Measurements from ENCODE around the gene ZFP57. TPM values are rescaled to one million over a fixed set of nuclear protein-coding genes. Genes with fewer than 3 reads are reported as not detected.

ZFP57 gene
- polyA plus RNA-seq, 1 donor from 2014 or later = not detected

GRCh38 chr6:29726571-29727194, 45.7 kb upstream of the ZFP57 start:
- Histone ChIP-seq H3K9ac (ENCODE audit: low read length) (no peak overlapping the region), H3K27ac (ENCODE audit: low read length) (no peak overlapping the region), H3K4me3 (ENCODE audit: low read length) (no peak overlapping the region), H3K4me2 (ENCODE audit: low read length) (no peak overlapping the region), H4K20me1 (ENCODE audit: insufficient read depth) (no peaks in the 10 kb centered on the region), H2AFZ (ENCODE audit: low read depth, low read length) (no peak overlapping the region), H3K79me2 (replicated peaks; ENCODE audit: insufficient read depth, low read length) (no peaks in the 10 kb centered on the region), H3K36me3 (ENCODE audit: insufficient read depth, low read length) (no peaks in the 10 kb centered on the region), H3K27me3 (ENCODE audit: insufficient read depth, low read depth, low read length) (peaks cover 32% of the 10 kb centered on the region), H3K9me2 (ENCODE audit: insufficient read depth, low read length) (no peaks in the 10 kb centered on the region), H3F3A (ENCODE audit: insufficient read depth, low read length, poor library complexity, severe bottlenecking) (no peaks in the 10 kb centered on the region), H3K9me3 (ENCODE audit: low read length) (no peaks in the 10 kb centered on the region)
- no peak for TF ChIP-seq CTCF (IDR thresholded peaks at IDR 0.05; ENCODE audit: poor library complexity, severe bottlenecking)
- TF ChIP-seq RAD21 (conservative IDR thresholded peaks at IDR 0.05) = no peak
- no peak for TF ChIP-seq EP300 (conservative IDR thresholded peaks at IDR 0.05; ENCODE audit: poor library complexity, severe bottlenecking)
- no peak for TF ChIP-seq POLR2AphosphoS5 (IDR thresholded peaks at IDR 0.05)
- no peak for TF ChIP-seq EZH2 (IDR thresholded peaks at IDR 0.05; ENCODE audit: borderline replicate concordance, insufficient read depth, low read length, poor library complexity, severe bottlenecking)

- H3K4me2 ChIP-seq (ENCODE audit: low read length) = no peak overlapping the region
- H3F3A ChIP-seq (ENCODE audit: insufficient read depth, low read length, poor library complexity, severe bottlenecking) = no peaks in the 10 kb centered on the region
- no peak overlapping the region for H3K4me3 ChIP-seq (ENCODE audit: low read length)
- H4K20me1 ChIP-seq (ENCODE audit: insufficient read depth) = no peaks in the 10 kb centered on the region
- no peaks in the 10 kb centered on the region for H3K79me2 ChIP-seq (replicated peaks; ENCODE audit: insufficient read depth, low read length)
- H3K9ac ChIP-seq (ENCODE audit: low read length) = no peak overlapping the region
- H2AFZ ChIP-seq (ENCODE audit: low read depth, low read length) = no peak overlapping the region
- H3K9me3 ChIP-seq (ENCODE audit: low read length) = no peaks in the 10 kb centered on the region
- H3K9me2 ChIP-seq (ENCODE audit: insufficient read depth, low read length) = no peaks in the 10 kb centered on the region
- TF ChIP-seq MXI1 (conservative IDR thresholded peaks at IDR 0.05; ENCODE audit: poor library complexity, severe bottlenecking) (no peak), EZH2 (IDR thresholded peaks at IDR 0.05; ENCODE audit: borderline replicate concordance, insufficient read depth, low read length, poor library complexity, severe bottlenecking) (no peak)
- H3K36me3 ChIP-seq (ENCODE audit: insufficient read depth, low read length) = no peaks in the 10 kb centered on the region
- H3K27ac ChIP-seq (ENCODE audit: low read length) = no peak overlapping the region
- peaks cover 35% of the 10 kb centered on the region for H3K27me3 ChIP-seq (ENCODE audit: insufficient read depth, low read depth, low read length)
Observed at GRCh38 chr6:29726001-29726400, 45.0 kb upstream of the ZFP57 start.

GRCh38 chr6:29724937-29725869, 44.3 kb upstream of the ZFP57 start:
- no peaks in the 10 kb centered on the region for H3K79me2 ChIP-seq (replicated peaks; ENCODE audit: insufficient read depth, low read length)
- H3K9me3 ChIP-seq (ENCODE audit: low read length) = no peaks in the 10 kb centered on the region
- H3K4me3 ChIP-seq (ENCODE audit: low read length) = no peak overlapping the region
- no peaks in the 10 kb centered on the region for H3F3A ChIP-seq (ENCODE audit: insufficient read depth, low read length, poor library complexity, severe bottlenecking)
- no peak overlapping the region for H2AFZ ChIP-seq (ENCODE audit: low read depth, low read length)
- H3K4me2 ChIP-seq (ENCODE audit: low read length) = no peak overlapping the region
- TF ChIP-seq RAD21 (conservative IDR thresholded peaks at IDR 0.05) = no peak
- no peak for TF ChIP-seq MXI1 (conservative IDR thresholded peaks at IDR 0.05; ENCODE audit: poor library complexity, severe bottlenecking)
- TF ChIP-seq REST (IDR thresholded peaks at IDR 0.05; ENCODE audit: borderline replicate concordance) = no peak
- TF ChIP-seq POLR2AphosphoS5 (IDR thresholded peaks at IDR 0.05) = no peak
- no peak for TF ChIP-seq CTCF (IDR thresholded peaks at IDR 0.05; ENCODE audit: poor library complexity, severe bottlenecking)
- TF ChIP-seq EP300 (conservative IDR thresholded peaks at IDR 0.05; ENCODE audit: poor library complexity, severe bottlenecking) = no peak
- no peak for TF ChIP-seq TAF1 (IDR thresholded peaks at IDR 0.05; ENCODE audit: low read depth)
- TF ChIP-seq EZH2 (IDR thresholded peaks at IDR 0.05; ENCODE audit: borderline replicate concordance, insufficient read depth, low read length, poor library complexity, severe bottlenecking) = no peak
- TF ChIP-seq SMC3 (conservative IDR thresholded peaks at IDR 0.05; ENCODE audit: poor library complexity) = no peak
- H3K27ac ChIP-seq (ENCODE audit: low read length) = no peak overlapping the region
- no peak overlapping the region for H3K9ac ChIP-seq (ENCODE audit: low read length)
- no peaks in the 10 kb centered on the region for H3K9me2 ChIP-seq (ENCODE audit: insufficient read depth, low read length)
- no peaks in the 10 kb centered on the region for H3K36me3 ChIP-seq (ENCODE audit: insufficient read depth, low read length)
- peaks cover 35% of the 10 kb centered on the region for H3K27me3 ChIP-seq (ENCODE audit: insufficient read depth, low read depth, low read length)
- H4K20me1 ChIP-seq (ENCODE audit: insufficient read depth) = no peaks in the 10 kb centered on the region

Data from neural cell (in vitro differentiated cells).